ENCODE measurements around the gene PACSIN2.

The PACSIN2 gene

DNA sequence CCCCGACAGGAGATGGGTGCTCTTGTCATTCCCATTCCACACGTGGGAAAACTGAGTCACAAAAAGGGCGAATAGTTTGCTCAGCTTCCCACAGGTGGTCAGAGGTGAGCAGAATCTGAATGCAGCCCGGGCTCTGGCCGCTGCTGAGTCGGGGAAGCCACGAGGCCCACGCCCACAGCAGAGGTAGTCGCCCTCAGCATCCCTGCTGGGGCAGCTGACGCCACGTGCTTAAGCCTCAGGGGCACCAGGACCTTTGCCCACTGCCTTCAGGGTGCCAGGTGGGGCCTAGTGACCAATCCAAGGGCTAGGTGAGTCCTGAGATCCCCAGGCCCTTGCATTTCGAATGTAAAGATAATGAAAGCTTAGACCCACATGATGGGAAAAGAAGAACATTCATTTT is 133.7 kb downstream of the PACSIN2 start:
- TF ChIP-seq, protein P1, sequence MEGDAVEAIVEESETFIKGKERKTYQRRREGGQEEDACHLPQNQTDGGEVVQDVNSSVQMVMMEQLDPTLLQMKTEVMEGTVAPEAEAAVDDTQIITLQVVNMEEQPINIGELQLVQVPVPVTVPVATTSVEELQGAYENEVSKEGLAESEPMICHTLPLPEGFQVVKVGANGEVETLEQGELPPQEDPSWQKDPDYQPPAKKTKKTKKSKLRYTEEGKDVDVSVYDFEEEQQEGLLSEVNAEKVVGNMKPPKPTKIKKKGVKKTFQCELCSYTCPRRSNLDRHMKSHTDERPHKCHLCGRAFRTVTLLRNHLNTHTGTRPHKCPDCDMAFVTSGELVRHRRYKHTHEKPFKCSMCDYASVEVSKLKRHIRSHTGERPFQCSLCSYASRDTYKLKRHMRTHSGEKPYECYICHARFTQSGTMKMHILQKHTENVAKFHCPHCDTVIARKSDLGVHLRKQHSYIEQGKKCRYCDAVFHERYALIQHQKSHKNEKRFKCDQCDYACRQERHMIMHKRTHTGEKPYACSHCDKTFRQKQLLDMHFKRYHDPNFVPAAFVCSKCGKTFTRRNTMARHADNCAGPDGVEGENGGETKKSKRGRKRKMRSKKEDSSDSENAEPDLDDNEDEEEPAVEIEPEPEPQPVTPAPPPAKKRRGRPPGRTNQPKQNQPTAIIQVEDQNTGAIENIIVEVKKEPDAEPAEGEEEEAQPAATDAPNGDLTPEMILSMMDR (IDR thresholded peaks at IDR 0.05; ENCODE audit: insufficient read depth, low read length, poor library complexity, severe bottlenecking): no peak
- Histone ChIP-seq H3K27me3 (replicated peaks; ENCODE audit: control insufficient read depth, insufficient read depth, low read length) (no peaks in the 10 kb centered on the region), H3K4me3 (replicated peaks; ENCODE audit: low read depth, low read length) (no peak overlapping the region), H3K36me3 (ENCODE audit: control insufficient read depth, insufficient read depth, low read length) (peaks cover 60% of the 10 kb centered on the region)
- no peak for DNase-seq (ENCODE audit: extremely low read depth, insufficient read length)

GRCh38 chr22:42880815-42881214 is 134.1 kb downstream of the PACSIN2 start:
- TF ChIP-seq, protein P1 (IDR thresholded peaks at IDR 0.05; ENCODE audit: insufficient read depth, low read length, poor library complexity, severe bottlenecking): peak; percentile 42
- H3K27me3 ChIP-seq (replicated peaks; ENCODE audit: control insufficient read depth, insufficient read depth, low read length): no peaks in the 10 kb centered on the region
- no peak overlapping the region for H3K4me3 ChIP-seq (replicated peaks; ENCODE audit: low read depth, low read length)
- H3K36me3 ChIP-seq (ENCODE audit: control insufficient read depth, insufficient read depth, low read length): peaks cover 61% of the 10 kb centered on the region
- no peak for DNase-seq (ENCODE audit: extremely low read depth, insufficient read length)

DNA sequence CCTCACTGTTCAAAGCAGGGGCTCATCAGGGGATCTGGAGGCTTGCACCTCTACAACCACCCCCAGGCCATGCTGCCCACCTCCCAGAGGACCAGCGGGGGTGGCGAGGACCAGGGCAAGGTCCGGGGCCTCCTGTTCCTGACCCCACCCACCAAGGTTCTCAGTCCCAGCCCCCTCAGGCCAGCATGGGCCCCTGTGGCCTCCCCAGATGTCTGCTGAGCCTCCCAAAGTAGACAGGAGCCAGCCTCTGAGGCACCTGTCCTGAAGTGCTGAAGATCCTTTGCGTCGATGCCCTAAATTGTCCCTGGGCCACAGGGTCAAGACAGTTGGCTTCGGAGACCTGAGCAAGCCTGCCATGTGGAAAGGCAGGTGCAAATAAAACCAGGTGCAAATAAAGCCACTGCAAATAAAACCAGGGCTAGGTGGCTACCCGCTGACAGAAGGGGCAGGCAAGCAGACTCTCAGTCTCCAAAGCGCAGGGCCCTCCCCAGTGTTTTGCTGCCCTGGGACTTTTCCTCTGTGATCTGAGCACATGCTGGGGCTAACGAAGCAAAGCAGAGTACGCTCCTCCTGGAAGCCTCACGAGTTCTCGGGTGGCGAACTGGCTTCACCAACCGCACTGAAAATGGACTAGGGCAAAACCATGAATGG is 135.5 kb downstream of the PACSIN2 start:
- DNase-seq (ENCODE audit: extremely low read depth, insufficient read length): no peak
- Histone ChIP-seq H3K36me3 (ENCODE audit: control insufficient read depth, insufficient read depth, low read length) (peaks cover 60% of the 10 kb centered on the region), H3K27me3 (replicated peaks; ENCODE audit: control insufficient read depth, insufficient read depth, low read length) (no peaks in the 10 kb centered on the region), H3K4me3 (replicated peaks; ENCODE audit: low read depth, low read length) (no peak overlapping the region)
- TF ChIP-seq, protein P1 (IDR thresholded peaks at IDR 0.05; ENCODE audit: insufficient read depth, low read length, poor library complexity, severe bottlenecking): no peak

DNA sequence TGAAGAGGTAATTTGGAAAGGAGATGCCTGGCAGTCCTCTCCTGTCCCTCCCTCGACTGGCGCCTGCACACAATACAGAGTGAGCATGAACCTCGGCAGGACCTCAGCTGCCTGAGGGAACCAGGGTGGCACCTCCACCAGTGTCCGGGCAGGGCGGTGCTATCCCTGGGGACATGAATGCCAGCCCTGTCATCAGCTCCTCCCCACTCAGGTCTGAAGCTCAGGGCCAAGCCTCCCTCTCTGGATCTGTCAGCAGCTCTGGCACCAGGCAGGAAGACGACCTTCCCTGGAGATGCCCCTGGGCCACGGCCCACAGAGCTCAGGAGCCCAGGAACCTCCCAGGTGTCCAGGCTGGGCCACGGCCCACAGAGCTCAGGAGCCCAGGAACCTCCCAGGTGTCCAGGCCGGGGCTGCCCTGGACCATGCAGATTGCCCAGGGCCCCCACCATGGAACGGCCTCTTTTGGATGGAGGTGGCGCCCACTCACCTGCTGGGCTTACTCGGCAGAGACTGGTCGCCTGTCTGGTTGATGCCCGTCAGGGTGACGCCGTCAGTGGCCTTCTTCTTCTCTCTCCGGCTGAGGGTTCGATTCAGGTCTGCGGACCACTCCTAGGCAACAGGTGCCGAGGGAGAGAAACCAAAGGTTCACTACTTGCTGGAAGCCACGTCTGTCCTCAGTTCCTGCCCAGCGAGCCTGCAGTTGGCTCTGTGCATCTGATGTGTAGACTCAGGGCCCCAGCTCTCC is 136.2 kb downstream of the PACSIN2 start:
- Histone ChIP-seq H3K27me3 (replicated peaks; ENCODE audit: control insufficient read depth, insufficient read depth, low read length) (no peaks in the 10 kb centered on the region), H3K36me3 (ENCODE audit: control insufficient read depth, insufficient read depth, low read length) (peaks cover 60% of the 10 kb centered on the region), H3K4me3 (replicated peaks; ENCODE audit: low read depth, low read length) (no peak overlapping the region)
- TF ChIP-seq, protein P1 (IDR thresholded peaks at IDR 0.05; ENCODE audit: insufficient read depth, low read length, poor library complexity, severe bottlenecking): no peak
- no peak for DNase-seq (ENCODE audit: extremely low read depth, insufficient read length)

GRCh38 chr22:42877597-42878340 is 137.2 kb downstream of the PACSIN2 start:
- H3K36me3 ChIP-seq (ENCODE audit: control insufficient read depth, insufficient read depth, low read length): peaks cover 58% of the 10 kb centered on the region
- TF ChIP-seq, protein P1 (IDR thresholded peaks at IDR 0.05; ENCODE audit: insufficient read depth, low read length, poor library complexity, severe bottlenecking): no peak
- no peak overlapping the region for H3K4me3 ChIP-seq (replicated peaks; ENCODE audit: low read depth, low read length)
- H3K27me3 ChIP-seq (replicated peaks; ENCODE audit: control insufficient read depth, insufficient read depth, low read length): no peaks in the 10 kb centered on the region
- no peak for DNase-seq (ENCODE audit: extremely low read depth, insufficient read length)
